ENCODE data around the gene MPZL3.
"Not testable (repeated sequence)": the region's sequence is repeated elsewhere in the genome, so short reads cannot be mapped to it uniquely, and the experiment has no call there.

MPZL3 gene

GRCh38 chr11:118184784-118185579, 67.2 kb downstream of the MPZL3 start:
- DNase-seq (ENCODE audit: low read depth): no peak

GRCh38 chr11:118183691-118184090, 68.5 kb downstream of the MPZL3 start:
- not testable (repeated sequence) for DNase-seq (ENCODE audit: low read depth)

GRCh38 chr11:118180300-118180703, 71.9 kb downstream of the MPZL3 start:
- DNase-seq (ENCODE audit: low read depth): no peak

- DNase-seq (ENCODE audit: low read depth): no peak
These were observed 75.4 kb downstream of the MPZL3 start for GRCh38 chr11:118176778-118177134.

All from stimulated activated CD8-positive, alpha-beta memory T cell treated with anti-CD3 and anti-CD28 coated beads, Interleukin-15, amount 100 ng/mL, for 1 hour (primary cell).